ENCODE measurements around the gene C1RL. TPM values are rescaled to one million over a fixed set of nuclear protein-coding genes. Genes with fewer than 3 reads are reported as not detected.
A peak's percentile ranks its signal among the peaks of the same experiment; 100 is the strongest.

The C1RL gene
- polyA plus RNA-seq, 4 donors = 30.2 to 39.2 (median 36.1) TPM

- DNase-seq (ENCODE audit: low read depth in 4 of 4, low spot score in 3 of 4) = no peak
Measured at GRCh38 chr12:7139200-7139599, 30.2 kb upstream of the C1RL start.

- DNase-seq (ENCODE audit: low read depth in 4 of 4, low spot score in 3 of 4) = no peak
Measured at GRCh38 chr12:7137908-7138307, 28.9 kb upstream of the C1RL start.

GRCh38 chr12:7136676-7137075 lies 27.7 kb upstream of the C1RL start:
- DNase-seq (ENCODE audit: low read depth in 4 of 4, low spot score in 3 of 4) = no peak

GRCh38 chr12:7136071-7136470 lies 27.1 kb upstream of the C1RL start:
- DNase-seq (ENCODE audit: low read depth in 4 of 4, low spot score in 3 of 4) = no peak

- no peak for DNase-seq (ENCODE audit: low read depth in 4 of 4, low spot score in 3 of 4)
Measured at GRCh38 chr12:7134396-7135166, 25.6 kb upstream of the C1RL start.

- no peak for DNase-seq (ENCODE audit: low read depth in 4 of 4, low spot score in 3 of 4)
Measured at GRCh38 chr12:7131502-7131866, 22.5 kb upstream of the C1RL start.

DNA sequence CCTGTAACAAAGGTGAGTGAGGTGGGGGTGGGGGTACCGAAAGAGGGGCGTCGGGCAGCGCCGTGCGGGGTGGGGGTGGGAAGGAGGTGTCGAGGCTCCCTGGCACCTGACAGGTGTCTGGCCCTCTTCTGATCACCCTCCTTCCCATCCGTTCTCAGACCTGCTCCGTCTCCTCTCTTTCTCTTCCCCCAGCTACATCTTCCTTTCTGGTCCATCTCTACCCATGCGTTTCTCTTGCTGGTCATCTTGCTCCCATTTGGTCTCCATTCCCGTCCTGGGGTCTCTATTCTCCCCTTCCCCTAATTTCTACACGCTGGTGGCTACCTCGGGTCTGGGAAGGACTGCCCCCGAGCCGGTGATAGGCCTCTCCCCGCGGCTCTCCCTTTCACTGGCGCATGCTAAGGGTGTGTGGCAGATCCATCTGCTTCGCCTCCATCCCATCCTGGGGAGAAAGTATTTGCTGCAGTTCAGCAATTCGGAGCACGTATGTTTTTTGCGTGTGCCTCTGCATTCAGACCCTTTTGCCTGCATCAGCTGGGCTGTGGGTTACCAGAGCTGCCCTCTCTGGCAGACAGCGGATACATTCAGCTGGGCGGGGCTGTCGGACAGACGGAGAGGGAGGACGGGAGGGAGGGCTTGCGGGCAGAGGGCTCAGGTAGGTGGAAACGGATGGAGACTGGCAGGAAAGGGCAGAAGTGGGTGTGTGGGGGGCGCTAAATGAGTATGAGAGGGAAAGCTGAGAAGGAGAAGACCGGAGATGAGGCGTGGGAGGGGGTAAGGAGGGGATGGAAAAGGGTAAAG lies 21.9 kb upstream of the C1RL start:
- DNase-seq (ENCODE audit: low read depth in 4 of 4, low spot score in 3 of 4) = no peak

DNA sequence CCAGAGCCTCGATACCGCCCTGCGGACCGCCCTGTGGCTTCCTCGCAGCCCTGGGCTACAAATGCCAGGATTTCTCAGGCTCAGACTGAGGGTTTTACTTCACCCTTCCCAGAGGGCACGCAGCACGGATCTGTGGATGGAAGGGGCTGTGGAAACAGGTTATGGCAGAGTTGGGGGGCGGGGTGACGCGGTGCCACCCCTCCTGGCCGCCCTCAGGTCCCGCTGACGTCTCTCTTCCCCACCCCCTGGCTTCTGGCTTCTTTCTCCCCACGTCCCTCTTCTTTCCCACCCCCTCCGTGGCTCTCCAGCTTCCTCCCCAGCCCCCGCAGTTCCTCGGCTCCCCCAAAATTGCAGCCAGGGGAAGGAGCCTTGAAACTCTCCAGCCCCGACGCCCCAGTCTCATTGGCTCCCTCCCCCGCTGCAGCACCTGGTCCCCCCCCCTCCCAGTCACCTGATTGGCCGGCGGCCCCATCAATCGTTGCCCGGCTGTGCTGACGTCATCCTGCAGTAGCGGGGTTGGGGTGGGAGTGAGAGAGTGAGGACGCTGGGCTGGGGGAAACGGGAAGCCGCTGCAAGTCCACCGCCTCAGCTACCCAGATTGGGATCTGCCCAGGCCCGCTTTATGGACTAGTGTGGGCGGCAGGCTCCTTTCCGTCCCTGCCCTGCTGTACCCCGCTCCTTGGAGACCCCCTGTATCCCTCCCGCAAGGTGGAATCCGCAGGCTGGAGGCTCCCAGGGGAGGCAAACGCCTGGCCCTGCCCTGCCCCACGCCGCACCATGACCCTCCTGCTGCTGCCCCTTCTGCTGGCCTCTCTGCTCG lies 21.1 kb upstream of the C1RL start, which contains the start of gene CLSTN3:
CLSTN3 (plus strand) TSS at position 500 of the 820 bp plus-strand sequence; CDS start at position 778, 278 bp downstream.
- DNase-seq (ENCODE audit: low read depth in 4 of 4, low spot score in 3 of 4) = peak in 2 of 4 donors; percentile 73 to 84

DNA sequence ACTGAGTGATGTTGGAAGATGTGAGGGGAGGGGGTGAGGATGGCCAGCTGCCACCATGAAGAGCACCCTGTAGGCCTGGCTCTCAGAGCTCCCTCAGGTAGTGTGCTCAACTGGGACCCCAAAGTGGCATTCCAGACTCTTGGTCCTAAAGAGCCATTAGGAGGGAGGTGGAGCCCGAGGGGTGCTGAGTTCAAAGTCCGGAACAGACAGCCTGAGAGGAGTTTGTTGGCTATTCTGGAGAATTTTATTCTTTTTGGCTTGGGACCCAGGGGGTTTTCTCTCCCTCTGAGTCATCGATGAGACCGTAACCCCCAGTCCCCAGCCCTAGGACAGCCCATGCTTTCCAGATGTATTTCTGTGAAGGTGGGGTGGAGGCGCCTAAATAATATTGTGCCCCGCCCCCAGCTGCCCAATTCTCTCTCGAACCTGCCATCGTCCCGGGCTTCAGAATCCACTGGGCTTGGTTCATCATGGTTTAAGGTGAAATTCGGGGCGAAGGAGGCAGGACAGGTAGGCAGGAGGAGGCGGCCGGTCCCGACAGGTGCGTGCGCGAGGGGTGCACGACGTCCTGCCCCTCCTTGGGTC lies 20.4 kb upstream of the C1RL start:
- no peak for DNase-seq (ENCODE audit: low read depth in 4 of 4, low spot score in 3 of 4)

DNA sequence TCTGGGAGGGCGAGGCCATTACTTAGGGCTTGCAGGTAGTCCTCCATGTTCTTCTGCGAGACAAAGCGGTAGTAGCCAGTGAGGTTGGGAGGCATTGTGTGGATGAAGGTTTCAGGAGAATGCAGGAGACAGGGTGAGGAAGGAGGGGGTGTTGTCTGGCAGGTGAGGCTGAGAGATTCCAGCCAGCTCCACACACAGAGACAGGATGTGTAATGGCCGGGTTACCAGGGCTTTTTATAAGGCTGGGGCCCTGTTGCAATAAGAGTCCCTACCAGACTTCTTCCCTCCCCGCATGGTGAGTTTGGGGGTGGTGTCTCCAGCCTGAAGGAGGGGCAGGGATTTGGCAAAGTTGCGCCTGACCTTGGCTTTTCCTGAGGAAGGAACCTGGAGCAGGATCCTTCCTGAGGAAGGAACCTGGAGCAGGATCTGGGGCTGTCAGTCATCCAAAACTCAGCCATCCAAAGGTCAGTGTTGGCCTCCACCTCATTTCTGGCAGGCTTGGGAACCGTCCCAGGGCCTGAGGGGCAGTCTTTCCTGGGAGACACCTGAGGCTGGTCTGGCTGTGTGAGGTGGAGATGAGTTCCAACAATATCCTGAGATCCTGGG lies 19.8 kb upstream of the C1RL start, which contains the start of gene RBP5:
RBP5 (minus strand) TSS at position 209 of the 606 bp plus-strand sequence; CDS start at position 95, 114 bp downstream.
- no peak for DNase-seq (ENCODE audit: low read depth in 4 of 4, low spot score in 3 of 4)

DNA sequence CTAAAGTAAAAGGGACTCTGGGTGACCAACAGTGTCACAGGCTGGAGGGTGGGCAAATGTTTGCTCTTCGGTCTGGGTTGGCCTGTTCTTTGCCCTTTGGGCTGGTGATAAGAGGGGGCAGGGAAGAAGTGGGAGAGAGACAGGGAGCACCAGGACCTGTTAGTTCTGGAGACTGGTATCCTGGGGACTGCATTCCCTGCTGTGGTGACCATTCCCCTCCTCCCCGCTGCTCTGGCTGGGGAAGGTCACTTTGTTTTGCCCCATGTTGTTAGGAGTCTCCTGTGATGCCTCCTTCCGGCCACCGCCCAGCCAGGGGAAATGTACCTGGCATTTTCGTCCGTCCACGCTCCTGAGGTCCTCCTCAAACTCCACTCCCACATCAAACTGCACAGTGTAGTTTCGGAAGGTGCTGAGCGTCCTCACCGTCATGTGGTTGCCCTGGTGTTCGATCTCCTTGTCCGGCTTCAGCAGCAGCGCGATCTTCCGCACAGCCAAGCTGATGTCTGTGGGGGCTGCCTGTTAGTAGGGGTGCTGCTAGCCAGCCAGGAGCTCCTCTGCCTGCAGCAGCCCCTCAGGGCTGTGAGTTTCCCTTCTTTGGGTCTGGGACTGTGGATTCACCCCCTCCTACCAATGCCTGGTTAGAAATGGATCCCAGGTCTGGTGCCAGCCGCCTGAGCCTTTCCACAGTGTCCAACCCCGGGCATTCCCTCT lies 19.1 kb upstream of the C1RL start:
- DNase-seq (ENCODE audit: low read depth in 4 of 4, low spot score in 3 of 4) = no peak

- no peak for DNase-seq (ENCODE audit: low read depth in 4 of 4, low spot score in 3 of 4)
Measured at GRCh38 chr12:7125632-7126227, 16.7 kb upstream of the C1RL start.

GRCh38 chr12:7123806-7124522 lies 14.9 kb upstream of the C1RL start:
- no peak for DNase-seq (ENCODE audit: low read depth in 4 of 4, low spot score in 3 of 4)

DNA sequence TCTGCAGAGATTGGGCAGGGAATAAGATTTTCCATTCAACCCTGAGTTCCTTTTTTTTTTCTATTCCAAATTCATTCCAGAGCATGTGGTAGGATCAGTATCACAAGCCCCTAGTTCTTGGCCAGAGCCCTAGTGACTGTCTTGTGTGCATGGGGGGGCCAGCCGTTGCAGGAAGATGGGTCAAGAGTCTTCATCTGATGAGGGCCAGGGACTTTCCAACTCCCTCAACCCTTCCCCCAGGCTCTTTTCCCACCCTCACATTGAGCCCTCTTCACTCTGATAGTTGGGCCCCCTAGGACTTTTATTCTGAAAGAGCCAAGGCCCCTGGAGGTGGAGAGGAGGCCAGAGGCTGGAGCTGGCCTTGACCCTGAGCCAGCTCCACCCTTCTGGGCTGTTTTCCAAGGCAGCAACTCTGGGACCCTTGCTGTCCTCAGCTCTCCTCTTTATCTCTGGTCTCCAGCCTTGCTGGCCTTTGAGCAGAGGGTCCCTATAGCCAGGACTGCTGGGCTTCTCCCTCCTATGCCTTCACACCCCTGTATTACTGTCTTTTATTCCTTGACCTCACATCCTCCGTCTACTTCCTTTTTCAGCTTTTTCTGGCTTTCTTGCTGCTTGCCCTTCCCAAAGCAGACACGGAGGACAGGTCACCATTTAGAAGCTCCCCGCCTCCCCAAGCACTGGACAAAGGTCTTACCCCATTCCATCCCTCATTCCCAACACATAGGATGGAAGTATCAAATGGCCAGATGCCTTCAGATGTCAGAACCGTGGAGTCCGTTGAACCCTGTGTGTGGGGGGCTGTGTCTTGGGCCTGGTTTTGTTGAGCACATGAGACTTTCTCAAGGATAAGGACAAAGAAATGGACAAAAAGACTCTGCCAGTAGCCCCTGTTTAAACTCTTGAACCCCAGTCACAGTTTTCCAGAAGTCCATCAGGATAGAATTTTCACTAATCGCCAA lies 14.1 kb upstream of the C1RL start:
- DNase-seq (ENCODE audit: low read depth in 4 of 4, low spot score in 3 of 4) = no peak

DNA sequence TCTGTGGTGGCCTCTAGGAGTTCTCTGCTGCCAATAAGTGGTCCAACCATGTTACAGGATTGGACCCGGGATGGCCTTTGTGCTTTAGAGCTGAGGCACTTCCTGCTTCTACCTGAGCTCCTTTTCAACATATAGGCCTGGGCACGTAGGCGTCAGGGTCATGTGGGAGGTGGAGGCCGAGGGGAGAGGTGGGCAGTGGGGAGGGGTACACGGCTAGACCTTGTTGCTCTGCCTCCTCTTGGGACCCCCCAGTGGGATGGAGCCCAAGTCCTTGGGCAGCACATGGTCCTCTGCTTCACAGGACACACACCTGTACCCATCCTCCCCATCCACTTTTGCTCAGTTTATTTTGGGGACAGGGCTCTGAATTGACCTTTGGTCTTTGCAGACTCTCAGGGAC lies 12.3 kb upstream of the C1RL start:
- DNase-seq (ENCODE audit: low read depth in 4 of 4, low spot score in 3 of 4) = no peak

DNA sequence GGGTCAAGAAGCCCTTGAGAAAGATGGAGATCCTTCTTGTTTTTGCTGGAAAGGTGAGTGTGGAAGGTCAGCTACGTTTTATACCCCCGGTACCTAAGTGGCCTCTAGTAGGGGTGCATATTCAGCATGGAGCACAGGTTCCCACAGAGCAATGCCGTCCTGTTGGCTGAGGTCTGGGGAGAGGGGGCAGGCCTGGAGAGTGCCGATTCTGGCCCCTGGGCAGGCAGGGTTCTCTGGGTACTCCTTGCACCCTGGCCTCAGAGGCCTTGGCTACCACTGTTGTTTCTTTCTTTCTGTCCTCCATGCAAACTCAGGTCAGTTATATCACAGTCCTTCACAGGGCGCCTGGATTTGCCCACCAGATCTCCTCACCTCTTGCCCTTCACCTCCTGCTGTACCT lies 11.2 kb upstream of the C1RL start:
- DNase-seq (ENCODE audit: low read depth in 4 of 4, low spot score in 3 of 4) = no peak

DNA sequence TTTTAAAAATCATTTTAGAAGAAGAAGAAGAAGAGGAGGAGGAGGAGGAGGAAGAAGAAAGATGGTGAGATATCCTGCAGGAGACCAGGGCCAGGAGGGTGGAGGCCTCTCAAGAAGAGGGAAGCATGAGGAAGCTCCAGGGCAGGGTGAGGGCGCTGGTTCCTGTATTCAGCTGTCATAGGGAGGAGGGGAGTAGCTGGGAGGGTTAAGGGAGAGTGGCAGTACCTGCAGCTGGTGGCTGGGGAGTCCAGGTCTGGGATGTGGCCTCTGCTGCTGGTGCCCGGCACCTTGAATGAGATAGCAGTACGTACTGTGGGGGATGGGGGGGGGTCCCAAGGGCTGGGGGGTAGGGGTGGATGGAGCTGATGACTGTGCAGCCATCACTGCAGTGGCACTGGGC lies 9.9 kb upstream of the C1RL start:
- no peak for DNase-seq (ENCODE audit: low read depth in 4 of 4, low spot score in 3 of 4)

Data from left renal pelvis (tissue), 4 donors.